HG03045 (cell line): ENCODE data around the gene FGFBP1.

ENCODE experiments used
- ATAC-seq: cut with Tn5 transposase; IDR thresholded peaks from one replicate; pipeline ENCODE4 v1.9.1; 2021; ENCODE audit warnings: mild to moderate bottlenecking, moderate library complexity; ENCODE audit not compliant: unreplicated experiment

Gene FGFBP1

GRCh38 chr4:15938640-15939039, at the start of gene FGFBP1:
TSS of gene FGFBP1 (minus strand) at chr4:15938740. CDS start at chr4:15936632, 2,108 bp downstream.
- no peak for ATAC-seq

- ATAC-seq = no peak
These were observed 49.7 kb upstream of the FGFBP1 start for GRCh38 chr4:15988222-15988621.

GRCh38 chr4:15986907-15987306, 48.4 kb upstream of the FGFBP1 start:
- no peak for ATAC-seq

- no peak for ATAC-seq
These were observed 45.1 kb upstream of the FGFBP1 start for GRCh38 chr4:15983610-15984009.

GRCh38 chr4:15982842-15983524, 44.4 kb upstream of the FGFBP1 start:
- no peak for ATAC-seq

GRCh38 chr4:15976456-15977447, 38.2 kb upstream of the FGFBP1 start:
- ATAC-seq = no peak

GRCh38 chr4:15971068-15971801, 32.7 kb upstream of the FGFBP1 start:
- ATAC-seq = no peak

GRCh38 chr4:15968551-15969300, 30.2 kb upstream of the FGFBP1 start:
- no peak for ATAC-seq

- ATAC-seq = no peak
These were observed 26.8 kb upstream of the FGFBP1 start for GRCh38 chr4:15965325-15965724.

GRCh38 chr4:15964159-15964558, 25.6 kb upstream of the FGFBP1 start:
- ATAC-seq = no peak

- ATAC-seq = peak; percentile 95
These were observed 25.0 kb upstream of the FGFBP1 start for GRCh38 chr4:15963576-15963975.

- ATAC-seq = peak; percentile 54
These were observed 24.5 kb upstream of the FGFBP1 start, which contains the start of gene FGFBP2 for GRCh38 chr4:15963001-15963451. TSS of gene FGFBP2 (minus strand) at chr4:15963175. CDS start at chr4:15963129, 46 bp downstream.

GRCh38 chr4:15961781-15962510, 23.4 kb upstream of the FGFBP1 start:
- ATAC-seq = no peak

GRCh38 chr4:15958562-15958961, 20.0 kb upstream of the FGFBP1 start:
- no peak for ATAC-seq

GRCh38 chr4:15956179-15956850, 17.8 kb upstream of the FGFBP1 start:
- ATAC-seq = peak; percentile 87

- no peak for ATAC-seq
These were observed 17.1 kb upstream of the FGFBP1 start for GRCh38 chr4:15955670-15956069.

GRCh38 chr4:15953625-15954024, 15.1 kb upstream of the FGFBP1 start:
- no peak for ATAC-seq

- ATAC-seq = no peak
These were observed 13.2 kb upstream of the FGFBP1 start for GRCh38 chr4:15951781-15952180.

- ATAC-seq = no peak
These were observed 10.3 kb upstream of the FGFBP1 start for GRCh38 chr4:15948826-15949225.
